ENCODE measurements around the gene NPTN.
"Not testable (repeated sequence)": the region's sequence is repeated elsewhere in the genome, so short reads cannot be mapped to it uniquely, and the experiment has no call there.

Gene NPTN

GRCh38 chr15:73573037-73573436 lies 60.2 kb downstream of the NPTN start:
- H3K36me3 Mint-ChIP-seq: peaks cover 16% of the 10 kb centered on the region
- no peak overlapping the region for H3K4me3 Mint-ChIP-seq
- no peaks in the 10 kb centered on the region for H3K27me3 Mint-ChIP-seq
- no peaks in the 10 kb centered on the region for H3K9me3 Mint-ChIP-seq
- H3K27ac Mint-ChIP-seq: no peak overlapping the region
- no peaks in the 10 kb centered on the region for H3K4me1 Mint-ChIP-seq

- Mint-ChIP-seq H3K27me3 (no peaks in the 10 kb centered on the region), H3K36me3 (peaks cover 13% of the 10 kb centered on the region), H3K4me1 (no peaks in the 10 kb centered on the region), H3K9me3 (no peaks in the 10 kb centered on the region), H3K27ac (no peak overlapping the region), H3K4me3 (no peak overlapping the region)
Observed at GRCh38 chr15:73572296-73572695, 60.9 kb downstream of the NPTN start.

DNA sequence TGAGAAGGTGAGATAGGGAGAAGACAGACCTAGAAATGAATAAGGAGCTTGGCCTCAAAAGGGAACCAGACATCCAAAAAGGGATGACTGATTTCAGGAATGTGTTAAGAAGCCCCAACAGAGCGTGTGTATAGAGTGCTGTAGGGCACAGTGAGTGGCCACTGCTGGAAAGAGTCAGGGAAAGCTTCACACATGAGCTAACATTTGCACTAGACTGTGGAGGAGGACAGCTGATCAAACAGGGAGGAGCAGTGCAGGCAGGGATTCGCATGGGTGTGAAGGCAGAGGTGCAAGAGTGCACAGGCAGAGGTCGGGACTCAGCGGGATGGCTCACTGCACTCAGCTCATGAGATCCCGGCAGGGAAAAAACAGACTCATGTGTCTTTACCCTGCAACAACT lies 61.8 kb downstream of the NPTN start:
- Mint-ChIP-seq H3K36me3 (peaks cover 13% of the 10 kb centered on the region), H3K9me3 (no peaks in the 10 kb centered on the region), H3K4me1 (no peaks in the 10 kb centered on the region), H3K27me3 (no peaks in the 10 kb centered on the region), H3K4me3 (no peak overlapping the region), H3K27ac (no peak overlapping the region)

GRCh38 chr15:73570355-73571032 lies 62.7 kb downstream of the NPTN start:
- Mint-ChIP-seq H3K36me3 (peaks cover 13% of the 10 kb centered on the region), H3K4me3 (no peak overlapping the region), H3K27ac (no peak overlapping the region), H3K9me3 (no peaks in the 10 kb centered on the region), H3K27me3 (no peaks in the 10 kb centered on the region), H3K4me1 (no peaks in the 10 kb centered on the region)

DNA sequence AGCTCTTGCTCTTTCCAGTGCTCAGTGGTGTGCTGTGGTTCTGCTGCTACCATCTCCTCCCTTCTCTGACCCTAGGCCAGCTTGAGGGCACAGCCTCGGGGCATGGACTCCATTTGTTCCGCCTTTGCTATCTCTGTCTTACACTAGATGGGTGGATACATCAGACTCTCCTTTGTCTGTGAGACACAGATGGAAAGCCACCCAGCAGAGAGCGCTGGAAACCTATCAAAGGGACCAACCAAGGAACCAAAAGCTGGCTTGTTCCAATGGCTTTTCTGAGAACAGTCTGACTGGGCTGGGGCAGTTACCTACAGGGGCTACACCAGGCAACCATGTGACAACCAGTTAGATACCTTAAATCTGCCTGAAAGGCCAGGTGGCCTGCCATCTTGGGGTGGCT lies 63.8 kb downstream of the NPTN start:
- Mint-ChIP-seq H3K9me3 (no peaks in the 10 kb centered on the region), H3K27ac (no peak overlapping the region), H3K4me1 (no peaks in the 10 kb centered on the region), H3K27me3 (no peaks in the 10 kb centered on the region), H3K4me3 (no peak overlapping the region), H3K36me3 (peaks cover 13% of the 10 kb centered on the region)

DNA sequence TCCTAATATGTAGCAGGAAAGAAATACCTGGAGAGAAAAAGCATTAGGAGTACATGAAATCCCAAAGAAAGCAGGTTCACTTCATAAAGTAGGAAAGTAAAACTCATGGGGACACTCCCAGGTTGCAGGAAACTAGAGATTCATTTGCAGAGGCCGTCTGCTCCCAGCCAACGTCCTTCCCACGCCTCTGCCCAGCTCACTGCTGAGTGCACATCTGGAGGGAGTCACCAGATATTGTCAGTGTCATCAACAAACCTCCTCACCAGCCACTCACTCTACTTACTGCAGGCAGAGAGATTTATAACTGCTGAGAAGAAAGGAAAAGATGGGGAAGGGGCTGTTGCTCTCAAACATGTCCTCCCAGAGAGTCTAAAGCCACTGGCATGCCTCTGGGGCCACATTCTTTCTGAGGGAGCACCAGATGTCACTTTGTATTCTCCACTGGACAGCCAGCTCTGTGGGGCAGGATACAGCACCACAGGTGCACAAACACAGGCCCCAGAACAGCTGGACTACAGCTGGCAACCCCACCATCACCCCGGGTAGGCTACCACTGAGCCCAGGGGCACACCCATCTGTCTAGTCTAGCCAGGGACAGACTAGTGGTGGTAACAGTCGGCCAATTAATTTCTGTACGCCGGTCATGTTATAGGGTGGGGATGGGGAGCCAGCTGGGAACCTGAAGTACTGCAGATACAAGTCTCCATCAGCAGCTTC lies 64.5 kb downstream of the NPTN start:
- Mint-ChIP-seq H3K36me3 (peaks cover 13% of the 10 kb centered on the region), H3K4me3 (no peak overlapping the region), H3K27me3 (no peaks in the 10 kb centered on the region), H3K27ac (no peak overlapping the region), H3K9me3 (no peaks in the 10 kb centered on the region), H3K4me1 (no peaks in the 10 kb centered on the region)

- H3K9me3 Mint-ChIP-seq: no peaks in the 10 kb centered on the region
- peaks cover 16% of the 10 kb centered on the region for H3K36me3 Mint-ChIP-seq
- no peak overlapping the region for H3K27ac Mint-ChIP-seq
- no peaks in the 10 kb centered on the region for H3K4me1 Mint-ChIP-seq
- no peak overlapping the region for H3K4me3 Mint-ChIP-seq
- H3K27me3 Mint-ChIP-seq: no peaks in the 10 kb centered on the region
Observed at GRCh38 chr15:73567020-73567419, 66.2 kb downstream of the NPTN start.

GRCh38 chr15:73564255-73564654 lies 68.9 kb downstream of the NPTN start:
- H3K4me1 Mint-ChIP-seq: no peaks in the 10 kb centered on the region
- H3K36me3 Mint-ChIP-seq: peaks cover 11% of the 10 kb centered on the region
- no peaks in the 10 kb centered on the region for H3K27me3 Mint-ChIP-seq
- no peaks in the 10 kb centered on the region for H3K9me3 Mint-ChIP-seq
- H3K4me3 Mint-ChIP-seq: no peak overlapping the region
- H3K27ac Mint-ChIP-seq: no peak overlapping the region

- Mint-ChIP-seq H3K4me3 (no peak overlapping the region), H3K36me3 (peaks cover 13% of the 10 kb centered on the region), H3K4me1 (no peaks in the 10 kb centered on the region), H3K27ac (no peak overlapping the region), H3K27me3 (no peaks in the 10 kb centered on the region), H3K9me3 (no peaks in the 10 kb centered on the region)
Observed at GRCh38 chr15:73560501-73561117, 72.6 kb downstream of the NPTN start.

DNA sequence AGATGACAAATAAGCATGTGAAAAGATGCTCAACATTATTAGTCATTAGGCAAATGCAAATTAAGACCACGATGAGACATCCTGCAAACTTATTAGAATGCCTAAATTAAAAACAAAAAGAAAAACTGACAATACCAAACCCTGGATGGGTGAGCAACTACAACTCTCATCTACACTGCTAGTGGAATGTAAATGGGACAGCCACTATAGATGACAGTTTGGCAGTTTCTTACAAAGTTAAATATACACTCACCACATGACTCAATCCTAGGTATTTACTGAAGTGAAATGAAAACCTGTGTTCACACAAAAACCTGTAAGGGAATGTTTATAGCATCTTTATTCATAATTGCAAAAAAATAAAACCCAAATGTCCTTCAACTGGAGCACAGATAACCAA lies 74.7 kb downstream of the NPTN start:
- Mint-ChIP-seq H3K27ac (no peak overlapping the region), H3K36me3 (peaks cover 12% of the 10 kb centered on the region), H3K9me3 (no peaks in the 10 kb centered on the region), H3K27me3 (no peaks in the 10 kb centered on the region), H3K4me3 (no peak overlapping the region), H3K4me1 (no peaks in the 10 kb centered on the region)

DNA sequence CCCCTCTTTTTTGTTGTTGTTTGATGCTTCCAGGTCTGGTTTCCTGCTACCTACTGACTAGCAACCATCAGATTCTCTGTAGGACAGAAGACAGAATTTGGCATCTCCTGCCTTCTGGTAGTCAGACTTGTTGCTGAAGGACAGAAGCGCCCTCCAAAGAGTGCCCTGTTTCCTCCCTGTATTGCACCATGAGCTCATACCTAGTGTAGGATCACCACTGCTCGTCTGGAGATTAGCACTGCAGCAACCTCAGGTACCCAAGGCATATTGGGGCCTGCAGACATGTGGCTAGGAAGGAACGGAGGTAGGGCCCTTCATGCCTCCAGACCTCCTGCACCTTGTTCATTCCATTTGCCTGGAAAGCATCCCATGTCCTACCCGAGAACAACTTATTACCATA lies 78.1 kb downstream of the NPTN start:
- Mint-ChIP-seq H3K27ac (no peak overlapping the region), H3K27me3 (no peaks in the 10 kb centered on the region), H3K4me1 (no peaks in the 10 kb centered on the region), H3K9me3 (no peaks in the 10 kb centered on the region), H3K36me3 (peaks cover 4% of the 10 kb centered on the region), H3K4me3 (no peak overlapping the region)

- no peaks in the 10 kb centered on the region for H3K27me3 Mint-ChIP-seq
Observed at GRCh38 chr15:73550190-73550589, 83.0 kb downstream of the NPTN start.

DNA sequence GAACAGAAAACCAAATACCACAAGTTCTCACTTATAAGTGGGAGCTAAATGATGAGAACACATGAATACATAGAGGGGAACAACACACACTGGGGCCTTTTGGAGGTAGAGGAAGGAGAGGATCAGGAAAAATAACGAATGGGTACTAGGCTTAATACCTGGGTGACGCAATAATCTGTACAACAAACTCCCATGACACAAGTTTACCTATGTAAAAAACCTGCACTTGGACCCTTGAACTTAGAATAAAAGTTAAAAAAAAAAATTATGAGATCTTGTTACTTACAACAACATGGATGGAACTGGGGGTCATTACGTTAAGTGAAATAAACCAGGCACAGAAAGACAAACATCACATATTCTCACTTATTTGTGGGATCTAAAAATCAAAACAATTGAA lies 84.3 kb downstream of the NPTN start:
- H3K27ac Mint-ChIP-seq, H3K4me3 Mint-ChIP-seq, H3K4me1 Mint-ChIP-seq, H3K9me3 Mint-ChIP-seq, H3K27me3 Mint-ChIP-seq, H3K36me3 Mint-ChIP-seq: not testable (repeated sequence)

More at GRCh38 chr15:73550190-73550589, 83.0 kb downstream of the NPTN start:
- H3K4me3 Mint-ChIP-seq: no peak overlapping the region
- peaks cover under 1% of the 10 kb centered on the region for H3K36me3 Mint-ChIP-seq
- H3K27ac Mint-ChIP-seq: no peak overlapping the region
- no peaks in the 10 kb centered on the region for H3K4me1 Mint-ChIP-seq
- H3K9me3 Mint-ChIP-seq: no peaks in the 10 kb centered on the region

DNA sequence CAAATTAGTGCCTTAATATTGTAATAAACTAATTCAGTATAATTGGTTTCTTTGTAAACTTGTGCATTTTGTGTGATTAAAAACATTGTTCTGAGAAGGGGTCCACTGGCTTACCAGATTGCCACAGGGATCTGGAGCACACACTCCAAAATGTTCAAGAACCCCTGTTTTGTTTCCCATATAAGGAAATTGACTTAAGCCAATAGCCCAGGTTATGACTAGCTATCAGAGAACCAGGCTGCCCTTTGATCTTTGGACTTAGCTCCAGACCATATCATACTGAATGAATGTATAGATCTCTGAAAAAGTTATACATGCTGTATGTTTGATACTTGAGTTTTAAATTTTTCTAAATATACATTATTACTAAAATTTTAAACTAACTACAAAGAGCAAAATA lies 91.7 kb downstream of the NPTN start:
- Mint-ChIP-seq H3K9me3 (no peaks in the 10 kb centered on the region), H3K36me3 (peaks cover 4% of the 10 kb centered on the region), H3K27me3 (no peaks in the 10 kb centered on the region)

DNA sequence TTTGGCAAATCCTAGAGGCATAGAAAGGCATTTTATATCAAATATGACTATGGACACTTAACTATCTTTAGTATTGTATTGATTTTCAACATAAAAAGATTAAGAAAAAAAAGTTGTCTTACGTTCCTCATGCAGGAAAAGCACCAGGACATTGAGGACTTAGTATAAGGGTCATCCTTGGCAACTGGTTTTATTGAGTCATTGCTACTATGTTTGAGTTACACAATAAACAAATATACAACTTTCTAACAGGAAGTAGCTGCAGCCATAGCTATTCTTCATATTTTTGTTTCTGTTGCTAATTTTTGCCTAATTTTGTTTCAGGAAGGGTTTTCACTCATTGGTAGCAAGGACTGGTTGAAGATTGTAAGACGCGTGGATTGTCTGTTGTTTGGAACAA lies 93.0 kb downstream of the NPTN start:
- H3K9me3 Mint-ChIP-seq: no peaks in the 10 kb centered on the region
- H3K4me3 Mint-ChIP-seq: no peak overlapping the region
- no peaks in the 10 kb centered on the region for H3K4me1 Mint-ChIP-seq
- H3K27me3 Mint-ChIP-seq: no peaks in the 10 kb centered on the region
- H3K27ac Mint-ChIP-seq: no peak overlapping the region
- H3K36me3 Mint-ChIP-seq: peaks cover 4% of the 10 kb centered on the region

More for the DNA sequence above, 91.7 kb downstream of the NPTN start:
- H3K4me3 Mint-ChIP-seq: no peak overlapping the region
- no peak overlapping the region for H3K27ac Mint-ChIP-seq
- H3K4me1 Mint-ChIP-seq: no peaks in the 10 kb centered on the region
